ENCODE results near the gene WDR18. TPM values are rescaled to one million over a fixed set of nuclear protein-coding genes. Genes with fewer than 3 reads are reported as not detected.

WDR18 gene
- total RNA-seq, 4 donors from 2014 or later: 15.2 to 73.5 (median 46.8) TPM

GRCh38 chr19:958967-959855 lies 24.9 kb upstream of the WDR18 start:
- 91 to 93% methylated on average over 30 to 36 of the region's 36 CpGs for WGBS, 2 donors
- no peak overlapping the region for H3K27ac ChIP-seq
- no peaks in the 10 kb centered on the region for H3K9me3 ChIP-seq
- H3K36me3 ChIP-seq: no peaks in the 10 kb centered on the region
- TF ChIP-seq POLR2A (IDR thresholded peaks at IDR 0.05) (no peak), CTCF (IDR thresholded peaks at IDR 0.05) (no peak)
- no peaks in the 10 kb centered on the region for H3K27me3 ChIP-seq
- intact Hi-C loops (cut with DNase I): no loop called here
- DNase-seq: no peak
- H3K4me1 ChIP-seq: no peaks in the 10 kb centered on the region
- no peak overlapping the region for H3K4me3 ChIP-seq (replicated peaks in 1 of 3)

- H3K9me3 ChIP-seq: no peaks in the 10 kb centered on the region
- H3K27ac ChIP-seq: no peak overlapping the region
- H3K4me3 ChIP-seq (replicated peaks in 1 of 3): no peak overlapping the region
- intact Hi-C loops (cut with DNase I): no loop called here
- DNase-seq: no peak
- H3K27me3 ChIP-seq: no peaks in the 10 kb centered on the region
- no peaks in the 10 kb centered on the region for H3K36me3 ChIP-seq
- 62 to 67% methylated on average over 8 to 12 of the region's 12 CpGs for WGBS, 2 donors
- TF ChIP-seq CTCF (IDR thresholded peaks at IDR 0.05) (no peak), POLR2A (IDR thresholded peaks at IDR 0.05) (no peak)
- no peaks in the 10 kb centered on the region for H3K4me1 ChIP-seq
Measured at GRCh38 chr19:960020-960419, 24.1 kb upstream of the WDR18 start.

GRCh38 chr19:960601-960938 lies 23.6 kb upstream of the WDR18 start:
- Histone ChIP-seq H3K27ac (no peak overlapping the region), H3K4me1 (no peaks in the 10 kb centered on the region), H3K36me3 (no peaks in the 10 kb centered on the region), H3K4me3 (replicated peaks in 1 of 3) (no peak overlapping the region), H3K27me3 (no peaks in the 10 kb centered on the region), H3K9me3 (no peaks in the 10 kb centered on the region)
- TF ChIP-seq POLR2A (IDR thresholded peaks at IDR 0.05) (no peak), CTCF (IDR thresholded peaks at IDR 0.05) (no peak)
- intact Hi-C loops (cut with DNase I): no loop called here
- no peak for DNase-seq
- WGBS, 2 donors: 81 to 100% methylated on average over 1 to 6 of the region's 8 CpGs

- intact Hi-C loops (cut with DNase I): no loop called here
- Histone ChIP-seq H3K9me3 (no peaks in the 10 kb centered on the region), H3K4me1 (no peaks in the 10 kb centered on the region), H3K27ac (no peak overlapping the region), H3K4me3 (replicated peaks in 1 of 3) (no peak overlapping the region), H3K36me3 (peaks cover 0 to 7% of the 10 kb centered on the region in 2 donors), H3K27me3 (no peaks in the 10 kb centered on the region)
- WGBS, 2 donors: 75 to 83% methylated on average over 13 to 14 of the region's 14 CpGs
- no peak for DNase-seq
- TF ChIP-seq POLR2A (IDR thresholded peaks at IDR 0.05) (no peak), CTCF (IDR thresholded peaks at IDR 0.05) (no peak)
Measured at GRCh38 chr19:961866-962620, 22.1 kb upstream of the WDR18 start.

Measured in thyroid gland (tissue), 4 donors.